Jurkat, Clone E6-1 (cell line): ENCODE results near the gene MKNK1.

Source experiments
- DNase-seq: peaks from one replicate; pipeline ENCODE4 v3.0.0-alpha.2; 2011; ENCODE audit warnings: low read depth, low spot score
- H3K4me3 ChIP-seq: 2 replicates; pipeline ENCODE4 v1.5.1; 2011; ENCODE audit warnings: mild to moderate bottlenecking, low read length, control low read depth, moderate library complexity

Gene MKNK1

DNA sequence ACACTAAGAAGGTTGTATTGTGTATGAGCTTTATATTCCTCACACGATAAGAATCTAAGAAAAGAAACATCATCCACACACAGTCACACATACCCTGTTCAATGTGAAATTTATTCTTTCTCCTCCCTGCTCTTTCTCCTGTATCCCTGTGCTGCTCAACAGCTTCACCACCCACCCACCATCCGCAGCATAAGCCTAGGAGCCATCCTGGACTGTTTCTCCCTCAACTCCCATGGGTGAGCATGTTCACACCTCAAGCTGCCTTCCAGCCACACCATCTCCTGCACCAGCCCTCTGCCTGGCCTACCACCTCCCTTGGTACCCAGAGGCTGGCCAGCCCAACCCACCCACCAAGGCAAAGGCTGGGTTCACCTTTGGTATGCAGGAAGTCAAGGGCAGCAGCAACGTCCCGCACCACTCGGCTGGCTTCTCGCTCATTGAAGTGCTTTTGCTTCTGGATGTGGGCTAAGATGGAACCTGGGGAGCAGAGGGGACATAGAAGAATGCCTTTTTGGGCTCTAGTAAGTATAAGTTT is 32.3 kb downstream of the MKNK1 start:
- no peak overlapping the region for H3K4me3 ChIP-seq
- DNase-seq: no peak

- H3K4me3 ChIP-seq: no peak overlapping the region
- DNase-seq: no peak
These were observed 34.0 kb downstream of the MKNK1 start for GRCh38 chr1:46569884-46570725.

- no peak for DNase-seq
- no peak overlapping the region for H3K4me3 ChIP-seq
These were observed 35.0 kb downstream of the MKNK1 start for GRCh38 chr1:46569116-46569515.

GRCh38 chr1:46568461-46568891 is 35.6 kb downstream of the MKNK1 start:
- no peak overlapping the region for H3K4me3 ChIP-seq
- DNase-seq: no peak

DNA sequence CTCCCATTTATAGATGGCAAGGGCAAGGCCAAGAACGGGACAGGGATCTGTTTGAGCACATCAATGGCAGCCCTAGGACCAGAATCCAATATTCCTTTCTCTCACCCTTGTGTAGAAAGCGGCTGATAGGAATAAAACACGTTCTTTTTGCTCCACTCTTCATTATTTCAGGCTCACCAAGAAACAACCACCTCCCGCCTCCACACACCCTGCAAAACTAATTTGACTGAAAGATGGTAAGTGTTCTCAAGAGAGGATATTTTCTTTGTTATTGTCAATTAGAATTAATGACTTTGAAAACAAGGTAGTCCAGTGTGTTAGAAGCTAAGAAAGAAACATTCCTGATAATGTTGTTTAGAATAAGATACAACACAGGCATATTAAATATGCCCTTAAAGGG is 40.7 kb downstream of the MKNK1 start:
- no peak overlapping the region for H3K4me3 ChIP-seq
- no peak for DNase-seq

- no peak overlapping the region for H3K4me3 ChIP-seq
- no peak for DNase-seq
These were observed 41.6 kb downstream of the MKNK1 start for GRCh38 chr1:46562498-46562897.

- no peak overlapping the region for H3K4me3 ChIP-seq
- DNase-seq: no peak
These were observed 45.1 kb downstream of the MKNK1 start for GRCh38 chr1:46558966-46559365.

DNA sequence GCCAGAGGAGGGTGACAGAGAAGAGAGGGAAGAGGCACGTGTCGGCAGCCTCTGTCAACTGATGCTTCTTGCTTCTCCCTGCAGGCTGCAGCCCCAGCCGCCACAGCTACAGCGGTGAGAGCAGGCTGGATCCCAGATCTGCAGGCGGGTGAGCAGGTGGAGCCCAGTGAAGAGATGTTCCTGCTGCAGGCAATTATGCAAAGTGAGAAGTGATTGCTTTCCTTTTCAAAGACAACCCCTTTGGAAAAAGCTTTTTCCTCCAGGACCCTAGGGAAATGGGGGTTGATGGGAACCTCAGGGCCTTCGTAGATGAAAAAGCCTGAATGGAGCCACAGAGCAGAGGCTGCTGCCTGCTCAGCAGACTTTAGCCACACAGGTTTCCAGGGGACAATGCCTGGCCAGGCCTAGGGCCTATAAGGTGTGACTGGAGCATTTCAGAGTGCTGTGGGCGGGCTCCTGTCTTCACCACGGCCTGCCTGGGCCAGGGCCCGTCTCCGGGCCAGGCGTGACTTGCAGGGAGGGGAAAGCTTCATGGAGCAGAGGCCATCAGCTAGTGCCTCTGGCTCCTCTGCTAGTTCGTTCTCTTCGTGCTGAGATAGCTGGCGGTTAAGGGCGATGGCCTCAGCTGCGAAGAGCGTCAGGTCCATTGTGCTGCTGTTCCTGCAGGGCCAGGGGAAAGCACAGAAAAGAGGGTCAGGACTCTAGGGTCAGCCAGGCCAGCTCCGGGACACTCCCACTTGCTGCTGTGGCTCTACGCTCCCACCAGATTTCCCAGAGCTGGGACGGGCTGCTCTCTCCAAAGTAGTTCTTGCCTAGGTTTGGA is 45.7 kb downstream of the MKNK1 start:
- no peak overlapping the region for H3K4me3 ChIP-seq
- no peak for DNase-seq

DNA sequence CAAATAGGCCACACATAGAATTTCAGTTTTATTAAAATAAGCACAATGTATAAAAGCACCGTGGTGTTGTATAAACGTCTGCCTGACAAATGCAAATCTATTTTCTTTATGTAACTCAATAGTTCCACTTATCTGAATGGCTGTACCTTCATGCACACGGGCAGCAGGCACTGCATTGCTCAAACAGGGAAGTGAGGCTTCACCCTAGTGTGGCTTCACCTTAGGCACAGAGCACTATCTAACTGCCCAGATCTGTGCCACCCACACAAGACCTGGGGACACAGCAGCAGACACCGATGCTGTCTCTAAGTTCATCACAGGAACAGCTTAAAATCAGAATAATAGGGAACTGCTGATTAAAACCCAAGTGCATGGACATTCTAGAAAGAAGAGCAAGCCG is 46.7 kb downstream of the MKNK1 start:
- H3K4me3 ChIP-seq: no peak overlapping the region
- no peak for DNase-seq

DNA sequence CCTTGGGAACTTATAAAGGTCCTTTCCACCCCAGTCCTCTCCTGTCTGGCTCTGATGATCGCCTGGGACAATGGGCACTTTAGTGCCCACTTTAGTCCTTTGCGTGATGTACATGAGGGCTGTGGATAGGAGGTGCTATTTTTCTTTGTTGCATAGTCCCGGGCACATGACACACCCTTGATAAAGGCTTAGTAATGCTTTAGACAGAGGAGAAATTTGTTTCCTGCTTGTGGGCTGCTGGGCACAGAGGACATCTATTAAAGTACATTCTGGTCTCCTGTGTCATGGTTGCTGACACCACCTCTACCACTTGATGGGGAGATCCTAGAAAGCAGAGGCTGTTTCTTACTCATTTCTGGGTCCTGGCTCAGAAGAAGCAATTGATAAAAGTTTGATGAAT is 47.2 kb downstream of the MKNK1 start:
- no peak for DNase-seq

DNA sequence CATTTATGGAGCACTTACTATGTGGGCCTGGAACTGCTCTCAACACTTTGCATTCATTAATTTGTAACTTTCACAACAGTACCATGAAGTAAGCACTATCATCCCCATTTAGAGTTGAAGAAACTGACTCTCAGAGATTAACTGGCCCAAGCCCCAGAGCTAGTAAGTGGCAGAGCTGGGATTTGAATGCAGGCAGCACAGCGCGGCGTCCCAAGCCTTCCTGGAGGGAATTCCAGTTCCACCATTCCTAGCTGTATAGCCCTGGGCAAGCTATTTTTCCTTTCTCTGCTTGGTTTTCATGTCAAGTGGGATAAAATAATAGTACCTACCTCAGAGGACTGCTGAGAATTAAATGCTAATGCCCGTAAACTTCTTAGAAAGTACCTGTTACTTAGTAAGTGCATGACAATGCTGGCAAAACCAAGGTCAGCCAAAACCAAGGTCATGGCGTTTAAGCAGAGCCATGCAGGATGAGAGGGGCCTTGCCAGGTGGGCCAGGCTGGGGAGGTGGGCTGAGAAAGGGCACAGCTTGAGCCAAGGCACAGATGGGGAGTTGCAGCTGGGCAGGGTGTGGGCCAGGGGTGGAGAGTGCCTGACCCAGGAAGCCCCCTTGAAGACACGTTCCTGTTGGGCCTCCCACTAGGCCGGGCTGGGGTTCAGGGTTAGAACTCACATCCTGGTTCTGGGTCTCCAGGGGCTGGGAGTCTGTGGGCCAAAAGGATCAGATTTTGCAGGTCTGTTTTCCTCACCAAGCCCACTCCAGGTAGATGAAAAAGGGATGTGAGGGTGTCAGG is 48.0 kb downstream of the MKNK1 start:
- no peak for DNase-seq
- no peak overlapping the region for H3K4me3 ChIP-seq

More for the DNA sequence above, 47.2 kb downstream of the MKNK1 start:
- no peak overlapping the region for H3K4me3 ChIP-seq

- no peak for DNase-seq
- no peak overlapping the region for H3K4me3 ChIP-seq
These were observed 49.3 kb downstream of the MKNK1 start for GRCh38 chr1:46554597-46555381.

DNA sequence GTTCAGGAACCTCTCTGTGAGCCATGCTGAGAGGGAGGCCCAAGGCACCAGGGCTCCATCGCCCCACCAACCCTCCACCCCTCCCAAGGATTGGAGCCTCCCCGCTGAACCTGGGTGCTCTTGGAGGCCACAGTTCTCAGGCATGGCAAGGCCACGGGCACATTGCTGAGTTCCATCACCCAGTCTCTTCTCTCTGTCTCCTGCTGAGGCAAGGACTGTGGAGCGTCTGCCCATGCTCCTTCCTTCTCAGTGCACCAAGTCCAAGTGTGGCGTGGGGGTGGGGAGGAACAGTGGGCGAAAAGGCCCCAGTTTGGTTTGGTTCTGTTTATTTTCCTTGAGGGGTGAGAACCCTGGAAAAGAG is 49.9 kb downstream of the MKNK1 start:
- DNase-seq: no peak
- no peak overlapping the region for H3K4me3 ChIP-seq

DNA sequence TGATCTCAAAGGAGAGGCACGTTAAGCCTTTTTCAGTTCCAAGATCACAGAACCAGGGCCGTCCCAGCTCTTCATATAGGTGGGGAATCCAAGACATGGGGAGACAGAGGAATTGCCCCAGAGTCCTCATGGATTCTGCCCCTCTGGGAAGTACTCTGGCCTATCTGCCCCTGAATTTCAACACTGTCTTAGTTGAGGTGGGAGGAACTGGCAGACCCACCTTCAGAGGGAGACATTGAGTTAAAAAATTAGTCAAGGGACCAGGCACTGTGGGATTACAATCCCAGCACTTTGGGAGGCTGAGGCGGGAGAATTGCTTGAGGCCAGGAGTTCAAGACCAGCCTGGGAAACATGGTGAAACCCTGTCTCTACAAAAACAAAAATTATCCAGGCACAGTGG is 50.6 kb downstream of the MKNK1 start:
- DNase-seq: no peak
- no peak overlapping the region for H3K4me3 ChIP-seq

- no peak for DNase-seq
- H3K4me3 ChIP-seq: no peak overlapping the region
These were observed 51.5 kb downstream of the MKNK1 start for GRCh38 chr1:46552357-46553237.

- no peak within 1 kb of the TSS for H3K4me3 ChIP-seq
- no peak for DNase-seq
These were observed 52.4 kb downstream of the MKNK1 start, which contains the start of gene KNCN for GRCh38 chr1:46551597-46552095. TSS of gene KNCN (minus strand) at chr1:46551647. CDS start at chr1:46551215, 432 bp downstream.

DNA sequence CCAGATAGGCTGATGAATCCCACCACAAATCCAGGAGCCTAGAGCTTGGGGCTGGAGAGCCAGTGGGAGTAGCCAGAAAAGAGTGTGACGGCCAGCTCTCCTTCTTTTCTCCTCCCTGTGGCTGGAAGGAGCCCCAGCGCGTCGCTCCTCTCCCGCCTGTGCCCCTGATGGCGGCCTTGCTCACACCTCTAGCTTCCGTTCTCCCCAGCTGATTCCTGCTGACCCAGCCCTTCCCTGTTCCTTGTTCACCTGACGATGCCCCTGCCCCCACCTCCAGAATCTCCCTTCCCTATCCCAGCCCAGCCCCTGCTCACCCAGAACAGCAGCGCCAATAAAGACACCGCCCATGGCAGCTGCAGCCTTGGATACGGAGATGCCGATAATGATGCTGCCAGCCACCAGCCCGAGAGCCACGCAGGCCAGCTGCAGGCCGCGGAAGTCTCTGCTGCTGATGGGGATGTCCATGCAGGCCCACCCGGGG is 53.3 kb downstream of the MKNK1 start:
- DNase-seq: no peak
- H3K4me3 ChIP-seq: no peak overlapping the region
